DND-41 (cell line): ENCODE data around the gene PHF3.

Experiments
- EZH2 ChIP-seq: IDR thresholded peaks from 3 replicates; pipeline ENCODE4 v1.6.1; 2012; ENCODE audit warnings: borderline replicate concordance, low read depth, mild to moderate bottlenecking, moderate library complexity, low read length, inconsistent platforms; ENCODE audit not compliant: severe bottlenecking
- TF ChIP-seq, protein P1 (sequence below): IDR thresholded peaks from 2 replicates; pipeline ENCODE4 v1.5.1; 2012; ENCODE audit warnings: borderline replicate concordance, low read length, moderate library complexity, mild to moderate bottlenecking; ENCODE audit not compliant: poor library complexity, severe bottlenecking; ENCODE audit errors: extremely low read depth

DNA sequence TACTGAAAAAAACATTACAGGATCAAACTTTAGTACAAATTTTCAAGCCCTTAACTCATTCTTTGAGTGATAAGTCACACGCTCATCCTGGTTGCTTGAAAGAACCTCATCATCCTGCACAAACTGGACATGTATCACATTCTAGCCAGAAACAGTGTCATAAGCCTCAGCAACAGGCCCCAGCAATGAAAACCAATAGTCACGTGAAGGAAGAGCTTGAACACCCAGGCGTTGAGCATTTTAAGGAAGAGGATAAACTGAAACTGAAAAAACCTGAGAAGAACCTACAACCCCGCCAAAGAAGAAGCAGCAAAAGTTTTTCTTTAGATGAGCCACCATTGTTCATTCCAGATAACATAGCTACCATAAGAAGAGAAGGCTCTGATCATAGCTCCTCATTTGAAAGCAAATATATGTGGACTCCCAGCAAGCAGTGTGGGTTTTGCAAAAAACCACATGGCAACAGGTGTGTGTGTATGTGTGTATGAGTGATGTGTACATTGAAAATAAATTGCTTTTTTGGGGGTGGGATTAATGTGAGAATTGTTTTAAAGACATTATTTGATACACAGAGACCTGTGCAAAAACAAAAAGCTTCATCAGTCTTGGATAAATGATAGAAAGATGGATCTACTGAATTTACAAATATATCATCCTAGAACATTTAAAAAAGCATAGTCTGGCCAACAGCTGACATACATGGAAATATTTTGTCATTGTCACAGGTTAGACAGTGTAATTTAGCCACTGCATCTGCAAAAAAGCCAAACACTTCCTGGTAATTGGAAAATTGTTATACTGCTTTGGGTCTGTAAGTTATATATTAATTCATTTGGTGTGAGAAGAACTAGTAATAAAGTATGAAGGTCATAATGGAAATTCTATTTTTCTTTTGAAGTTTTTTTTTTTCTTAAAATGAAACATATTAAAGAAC is 50.1 kb downstream of the PHF3 start:
- TF ChIP-seq, protein P1, sequence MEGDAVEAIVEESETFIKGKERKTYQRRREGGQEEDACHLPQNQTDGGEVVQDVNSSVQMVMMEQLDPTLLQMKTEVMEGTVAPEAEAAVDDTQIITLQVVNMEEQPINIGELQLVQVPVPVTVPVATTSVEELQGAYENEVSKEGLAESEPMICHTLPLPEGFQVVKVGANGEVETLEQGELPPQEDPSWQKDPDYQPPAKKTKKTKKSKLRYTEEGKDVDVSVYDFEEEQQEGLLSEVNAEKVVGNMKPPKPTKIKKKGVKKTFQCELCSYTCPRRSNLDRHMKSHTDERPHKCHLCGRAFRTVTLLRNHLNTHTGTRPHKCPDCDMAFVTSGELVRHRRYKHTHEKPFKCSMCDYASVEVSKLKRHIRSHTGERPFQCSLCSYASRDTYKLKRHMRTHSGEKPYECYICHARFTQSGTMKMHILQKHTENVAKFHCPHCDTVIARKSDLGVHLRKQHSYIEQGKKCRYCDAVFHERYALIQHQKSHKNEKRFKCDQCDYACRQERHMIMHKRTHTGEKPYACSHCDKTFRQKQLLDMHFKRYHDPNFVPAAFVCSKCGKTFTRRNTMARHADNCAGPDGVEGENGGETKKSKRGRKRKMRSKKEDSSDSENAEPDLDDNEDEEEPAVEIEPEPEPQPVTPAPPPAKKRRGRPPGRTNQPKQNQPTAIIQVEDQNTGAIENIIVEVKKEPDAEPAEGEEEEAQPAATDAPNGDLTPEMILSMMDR, result no peak
- TF ChIP-seq EZH2, result no peak
